Measurements from ENCODE around the gene RAP2C.
"Not testable (repeated sequence)": the region's sequence is repeated elsewhere in the genome, so short reads cannot be mapped to it uniquely, and the experiment has no call there.

The RAP2C gene

DNA sequence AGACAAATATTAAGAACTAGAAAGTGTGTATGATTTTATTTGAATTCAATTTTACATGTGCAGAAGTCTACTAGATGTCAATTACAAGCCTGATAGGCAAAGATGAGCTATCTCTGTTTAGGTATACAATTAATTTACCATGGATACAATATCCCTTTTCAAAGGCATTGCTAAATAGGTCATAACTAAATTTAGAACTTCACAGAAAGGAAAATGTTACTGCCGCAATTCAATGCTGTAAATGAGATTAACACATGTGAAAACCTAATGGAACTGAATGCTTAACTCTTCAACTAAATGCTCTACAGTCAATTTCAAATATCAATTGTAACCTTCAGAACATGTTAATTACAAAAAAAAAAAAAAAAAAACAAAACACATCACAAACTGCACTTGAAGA is 14.6 kb downstream of the RAP2C start:
- no peak overlapping the region for H3K27ac ChIP-seq
- no peak overlapping the region for H3K4me3 ChIP-seq

GRCh38 chrX:132200976-132201375 is 18.3 kb downstream of the RAP2C start:
- Histone ChIP-seq H3K4me3 (no peak overlapping the region), H3K27ac (no peak overlapping the region)

DNA sequence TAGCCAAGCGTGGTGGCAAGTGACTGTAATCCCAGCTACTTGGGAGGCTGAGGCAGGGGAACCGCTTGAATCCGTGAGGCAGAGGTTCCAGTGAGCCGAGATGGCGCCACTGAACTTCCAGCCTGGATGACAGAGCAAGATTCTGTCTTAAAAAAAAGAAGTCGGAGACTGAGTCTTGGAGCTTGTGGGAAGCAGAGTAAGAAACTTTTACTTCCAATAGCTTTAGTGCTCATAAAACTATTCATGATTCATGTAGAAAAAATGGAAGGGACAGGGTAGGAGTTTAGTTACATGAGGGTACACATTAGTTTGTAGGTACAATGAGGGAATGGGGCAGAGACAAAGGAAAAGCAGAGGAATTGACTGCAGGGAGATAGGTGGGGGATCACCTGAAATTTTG is 19.3 kb downstream of the RAP2C start:
- Histone ChIP-seq H3K4me3 (no peak overlapping the region), H3K27ac (no peak overlapping the region)

- Histone ChIP-seq H3K27ac (no peak overlapping the region), H3K4me3 (no peak overlapping the region)
These were observed 25.2 kb downstream of the RAP2C start for GRCh38 chrX:132193872-132194574.

DNA sequence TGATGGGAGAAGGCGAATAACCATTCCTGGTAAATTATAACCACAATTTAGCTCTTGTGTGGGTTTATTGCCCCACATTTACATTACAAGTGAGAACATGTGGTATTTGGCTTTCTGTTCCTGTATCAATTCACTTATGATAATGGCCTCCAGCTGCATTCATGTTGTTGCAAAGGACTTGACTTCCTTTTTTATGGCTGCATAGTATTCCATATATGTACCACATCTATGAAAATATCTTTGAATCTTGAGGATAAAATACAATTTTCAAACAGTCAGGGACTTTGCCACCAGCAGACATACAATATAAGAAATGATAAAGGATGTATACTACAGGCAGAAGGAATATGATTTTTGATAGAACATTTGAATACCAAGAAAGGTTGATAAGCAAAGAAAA is 27.3 kb downstream of the RAP2C start:
- Histone ChIP-seq H3K27ac (no peak overlapping the region), H3K4me3 (no peak overlapping the region)

DNA sequence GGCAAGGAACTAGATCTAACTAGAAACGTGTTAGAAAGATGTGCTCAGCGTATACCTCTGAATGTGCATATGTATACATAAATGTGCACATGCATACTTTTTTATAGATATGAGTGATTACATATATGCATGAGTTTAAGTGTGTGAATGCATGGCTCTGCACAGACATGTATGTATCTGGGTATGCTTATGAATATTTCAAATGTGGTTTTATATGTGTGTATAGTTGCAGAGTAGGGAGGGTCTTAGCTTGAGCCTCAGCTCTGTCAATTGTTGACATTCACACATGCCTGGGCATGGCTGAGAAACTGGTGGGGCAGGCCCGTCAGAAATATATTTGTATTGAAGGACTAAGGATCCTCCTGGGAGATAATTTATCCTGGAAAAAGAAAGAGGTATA is 31.1 kb downstream of the RAP2C start:
- H3K4me3 ChIP-seq = no peak overlapping the region
- no peak overlapping the region for H3K27ac ChIP-seq

DNA sequence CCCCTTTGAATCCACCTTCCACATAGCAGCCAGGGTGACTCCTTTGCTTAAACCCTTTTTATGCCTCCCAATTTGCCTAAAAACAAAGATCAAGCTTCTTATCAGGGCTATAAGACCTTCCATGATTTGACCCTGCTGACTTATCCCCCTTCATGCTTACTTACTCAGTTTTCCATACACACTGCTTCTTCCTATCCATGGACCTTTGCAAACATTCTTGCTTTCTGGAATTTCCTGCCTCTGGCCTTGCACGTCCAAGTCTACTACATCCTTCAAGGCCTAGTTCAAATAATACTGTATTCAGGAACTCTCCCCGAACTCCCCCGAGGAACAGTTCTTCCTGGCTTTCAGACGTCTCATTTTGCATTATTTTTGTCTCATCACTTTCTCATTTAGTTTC is 31.8 kb downstream of the RAP2C start:
- no peak overlapping the region for H3K27ac ChIP-seq
- H3K4me3 ChIP-seq = no peak overlapping the region

DNA sequence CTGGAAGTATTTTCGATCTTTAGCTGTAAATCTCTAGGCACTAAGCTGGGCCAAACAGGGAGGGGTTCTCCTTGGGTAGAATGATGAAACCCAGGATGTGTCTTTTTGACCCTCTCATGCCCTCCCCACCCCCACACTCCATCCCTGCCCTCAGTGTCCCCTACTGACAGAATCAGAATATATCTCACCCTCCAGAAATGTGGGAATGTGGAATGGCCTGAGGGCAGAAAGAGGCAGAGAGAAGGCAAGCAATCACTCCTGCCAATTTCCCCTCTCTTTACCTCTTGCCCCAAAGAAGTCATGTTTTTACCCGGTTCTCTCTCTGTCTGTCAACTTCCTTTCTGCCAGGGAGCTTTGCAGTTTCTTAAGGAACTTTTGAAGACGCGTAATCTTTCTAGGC is 34.4 kb downstream of the RAP2C start:
- no peak overlapping the region for H3K27ac ChIP-seq
- H3K4me3 ChIP-seq = no peak overlapping the region

DNA sequence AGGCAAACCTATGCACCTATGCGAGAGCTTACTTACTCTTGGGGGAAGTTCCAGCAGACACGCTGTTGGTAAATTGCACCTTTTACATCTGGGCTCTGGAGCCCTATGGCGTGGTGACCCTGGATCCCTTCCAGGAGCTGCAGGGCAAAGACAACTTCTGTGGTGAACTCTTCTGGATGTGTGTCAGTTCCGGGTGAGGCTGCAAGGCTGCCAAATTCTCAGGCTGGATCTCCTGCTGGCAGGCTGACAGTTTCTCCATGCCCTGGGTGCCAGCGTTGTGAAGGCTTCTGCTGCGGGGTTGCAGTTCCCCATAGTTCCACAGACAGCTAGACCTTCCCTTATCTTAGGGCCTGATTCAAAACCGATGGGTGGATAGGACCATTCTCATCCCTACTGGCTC is 37.9 kb downstream of the RAP2C start:
- Histone ChIP-seq H3K27ac (no peak overlapping the region), H3K4me3 (no peak overlapping the region)

DNA sequence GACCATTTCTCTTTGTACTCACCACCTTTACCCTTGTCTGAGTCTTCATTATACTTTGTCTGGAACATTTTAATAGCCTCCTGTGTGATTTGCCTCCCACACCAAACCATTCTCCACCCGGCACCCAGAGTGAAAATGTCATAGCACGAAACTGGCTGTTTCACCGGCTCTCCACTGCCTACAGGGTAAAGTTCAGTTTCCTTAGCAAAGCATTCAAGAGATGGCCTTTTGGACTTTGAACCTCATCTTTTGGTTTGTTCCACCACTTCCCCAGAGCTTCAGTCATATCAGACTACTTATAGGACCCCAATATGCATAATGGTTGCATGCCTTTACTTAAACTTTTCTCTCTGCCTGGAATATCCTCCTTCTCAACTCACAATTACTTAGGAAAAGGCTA is 38.3 kb downstream of the RAP2C start:
- Histone ChIP-seq H3K4me3 (no peak overlapping the region), H3K27ac (no peak overlapping the region)

GRCh38 chrX:132173647-132174046 is 45.6 kb downstream of the RAP2C start:
- no peak overlapping the region for H3K27ac ChIP-seq
- H3K4me3 ChIP-seq = no peak overlapping the region

DNA sequence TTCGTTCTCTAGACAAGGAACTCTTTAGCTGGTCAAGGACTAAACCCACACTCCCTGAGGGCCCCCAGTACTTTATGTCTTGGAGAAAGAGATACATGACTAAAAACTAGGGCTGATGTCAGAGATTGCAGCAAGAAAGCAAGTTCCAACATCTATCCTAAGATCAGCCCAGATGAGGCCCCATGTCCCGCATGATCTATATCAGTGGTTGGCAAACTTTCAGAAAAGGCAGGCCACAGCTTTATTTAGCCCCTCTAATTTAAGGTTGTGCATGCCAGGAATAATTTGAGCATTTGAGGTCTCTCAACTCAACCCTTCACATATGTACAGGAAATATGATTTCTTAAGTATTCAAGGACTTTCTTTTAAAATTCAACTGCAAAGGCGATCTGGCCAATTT is 47.4 kb downstream of the RAP2C start:
- no peak overlapping the region for H3K4me3 ChIP-seq
- H3K27ac ChIP-seq = no peak overlapping the region

- no peak overlapping the region for H3K4me3 ChIP-seq
- H3K27ac ChIP-seq = no peak overlapping the region
These were observed 47.8 kb downstream of the RAP2C start for GRCh38 chrX:132171478-132171877.

GRCh38 chrX:132169554-132169953 is 49.7 kb downstream of the RAP2C start:
- H3K4me3 ChIP-seq = no peak overlapping the region
- no peak overlapping the region for H3K27ac ChIP-seq

GRCh38 chrX:132165651-132166050 is 53.6 kb downstream of the RAP2C start:
- H3K4me3 ChIP-seq = no peak overlapping the region

DNA sequence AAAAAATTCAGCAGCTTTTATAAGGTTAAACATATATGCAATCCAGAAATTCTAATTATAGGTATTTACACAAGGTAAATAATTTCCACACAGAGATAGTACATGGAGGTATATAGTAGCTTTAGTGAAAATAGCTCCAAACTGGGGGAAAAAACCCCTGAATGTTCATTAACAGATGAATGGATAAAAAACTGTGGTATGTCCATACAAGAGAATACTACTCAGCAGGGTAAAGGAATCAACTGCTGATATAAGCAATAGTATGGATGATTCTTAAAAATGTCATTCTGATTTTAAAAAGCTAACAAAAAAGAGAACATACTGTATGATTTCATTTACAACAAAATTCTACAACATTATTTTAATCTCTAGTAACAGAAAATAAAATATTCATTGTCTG is 54.2 kb downstream of the RAP2C start:
- Histone ChIP-seq H3K27ac (no peak overlapping the region), H3K4me3 (no peak overlapping the region)

More at GRCh38 chrX:132165651-132166050, 53.6 kb downstream of the RAP2C start:
- H3K27ac ChIP-seq = no peak overlapping the region

DNA sequence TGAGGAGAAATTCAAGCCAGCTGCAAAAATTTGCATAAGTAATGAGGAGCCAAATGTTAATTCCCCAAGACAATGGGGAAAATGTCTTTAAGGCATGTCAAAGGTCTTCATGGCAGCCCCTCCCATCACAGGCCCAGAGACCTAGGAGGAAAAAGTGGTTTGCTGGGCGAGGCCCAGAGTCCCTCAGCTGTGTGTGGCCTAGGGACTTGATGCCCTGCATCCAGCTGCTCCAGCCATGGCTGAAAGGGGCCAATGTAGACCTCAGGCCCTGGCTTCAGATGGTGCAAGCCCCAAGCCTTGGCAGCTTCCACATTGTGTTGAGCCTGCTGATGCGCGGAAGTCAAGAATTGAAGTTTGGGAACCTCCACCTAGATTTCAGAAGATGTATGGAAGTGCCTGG is 56.2 kb downstream of the RAP2C start:
- not testable (repeated sequence) for H3K27ac ChIP-seq, H3K4me3 ChIP-seq

DNA sequence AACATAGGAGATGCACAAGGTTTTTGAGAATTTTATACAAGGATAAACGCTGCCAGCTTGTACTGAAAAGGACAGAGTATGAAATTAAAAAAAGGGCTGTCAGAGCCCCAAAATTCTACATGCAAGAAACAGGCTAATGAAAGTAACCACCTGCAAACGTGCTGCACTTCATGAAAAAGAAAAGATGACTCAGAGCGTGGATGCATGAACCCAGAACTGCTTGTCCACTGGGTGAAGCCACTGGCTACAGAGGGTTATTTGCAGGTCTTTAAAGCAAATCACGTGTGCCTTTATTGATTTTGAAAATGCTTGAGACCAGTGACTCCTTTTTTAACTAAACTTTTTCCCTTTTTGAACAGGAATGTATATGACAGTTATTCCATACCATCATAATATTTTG is 66.1 kb downstream of the RAP2C start:
- Histone ChIP-seq H3K27ac (no peak overlapping the region), H3K4me3 (no peak overlapping the region)
